GM21723 (cell line): Measurements from ENCODE around the gene LYPD6B.
"Not testable (repeated sequence)": the region's sequence is repeated elsewhere in the genome, so short reads cannot be mapped to it uniquely, and the experiment has no call there.

Experiments
- ATAC-seq: cut with Tn5 transposase; IDR thresholded peaks from one replicate; pipeline ENCODE4 v1.9.1; 2021; ENCODE audit warnings: mild to moderate bottlenecking, moderate library complexity; ENCODE audit not compliant: unreplicated experiment

LYPD6B gene

GRCh38 chr2:149251436-149251835, 212.9 kb downstream of the LYPD6B start:
- ATAC-seq, result not testable (repeated sequence)

DNA sequence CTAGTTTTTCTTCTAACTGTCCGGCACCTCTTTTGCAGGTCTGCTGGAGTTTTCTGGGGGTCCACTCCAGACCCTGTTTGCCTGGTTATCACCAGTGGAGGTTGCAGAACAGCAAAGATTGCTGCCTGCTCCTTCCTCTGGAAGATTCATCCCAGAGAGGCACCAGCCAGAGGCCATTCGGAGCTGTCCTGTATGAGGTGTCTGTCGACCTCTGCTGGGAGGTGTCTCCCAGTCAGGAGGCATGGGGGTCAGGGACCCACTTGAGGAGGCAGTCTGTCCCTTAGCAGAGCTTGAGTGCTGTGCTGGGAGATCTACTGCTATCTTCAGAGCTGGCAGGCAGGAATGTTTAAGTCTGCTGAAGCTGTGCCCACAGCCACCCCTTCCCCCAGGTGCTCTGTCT, 218.4 kb downstream of the LYPD6B start:
- not testable (repeated sequence) for ATAC-seq

GRCh38 chr2:149258531-149258930, 220.0 kb downstream of the LYPD6B start:
- no peak for ATAC-seq

GRCh38 chr2:149259136-149259535, 220.6 kb downstream of the LYPD6B start:
- ATAC-seq, result no peak

DNA sequence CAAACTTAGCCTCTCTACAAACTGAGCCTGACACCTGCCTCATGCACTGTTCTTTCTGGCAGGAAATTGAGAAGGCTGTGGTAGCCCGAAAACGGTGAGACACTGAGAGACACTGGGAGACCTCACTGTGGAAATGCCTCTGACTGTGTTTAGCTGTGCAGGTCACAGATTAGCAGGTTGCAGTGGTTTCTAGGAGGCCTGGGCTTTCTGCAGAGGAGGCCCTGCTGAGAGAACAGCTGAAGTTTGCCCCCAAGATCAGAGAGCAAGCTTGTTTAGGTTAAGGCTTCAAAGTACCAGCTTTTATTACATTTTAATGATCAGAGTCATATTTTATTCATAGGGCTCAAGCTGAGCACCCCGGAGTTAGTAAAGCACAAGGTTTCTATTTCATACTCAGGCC, 223.2 kb downstream of the LYPD6B start:
- no peak for ATAC-seq
